GM12892 (cell line): Measurements from ENCODE around the gene AVPR2.

Experiments
- POLR2A ChIP-seq: IDR thresholded peaks from 2 replicates; pipeline ENCODE4 v1.6.1; 2011; ENCODE audit warnings: low read depth, low read length, control low read depth
- POLR2AphosphoS5 ChIP-seq: IDR thresholded peaks from 2 replicates; pipeline ENCODE4 v1.6.1; 2011; ENCODE audit warnings: low read depth, low read length, control low read depth
- TAF1 ChIP-seq: IDR thresholded peaks from 2 replicates; pipeline ENCODE4 v1.6.1; 2011; ENCODE audit warnings: low read depth, mild to moderate bottlenecking, control low read depth, low read length, borderline replicate concordance

- TF ChIP-seq POLR2AphosphoS5: no peak
- no peak for TF ChIP-seq POLR2A
- no peak for TF ChIP-seq TAF1
Measured at GRCh38 chrX:153908219-153908860, 3.9 kb downstream of the AVPR2 start.
